CD4-positive, alpha-beta T cell treated with Interleukin-15 for 1 hour (primary cell): ENCODE data around the gene TKTL1.
A peak's percentile ranks its signal among the peaks of the same experiment; 100 is the strongest.
"Not testable (repeated sequence)": the region's sequence is repeated elsewhere in the genome, so short reads cannot be mapped to it uniquely, and the experiment has no call there.

Source experiments
- DNase-seq: peaks from one replicate; pipeline ENCODE4 v3.0.0-alpha.2; 2020

The TKTL1 gene, protein sequence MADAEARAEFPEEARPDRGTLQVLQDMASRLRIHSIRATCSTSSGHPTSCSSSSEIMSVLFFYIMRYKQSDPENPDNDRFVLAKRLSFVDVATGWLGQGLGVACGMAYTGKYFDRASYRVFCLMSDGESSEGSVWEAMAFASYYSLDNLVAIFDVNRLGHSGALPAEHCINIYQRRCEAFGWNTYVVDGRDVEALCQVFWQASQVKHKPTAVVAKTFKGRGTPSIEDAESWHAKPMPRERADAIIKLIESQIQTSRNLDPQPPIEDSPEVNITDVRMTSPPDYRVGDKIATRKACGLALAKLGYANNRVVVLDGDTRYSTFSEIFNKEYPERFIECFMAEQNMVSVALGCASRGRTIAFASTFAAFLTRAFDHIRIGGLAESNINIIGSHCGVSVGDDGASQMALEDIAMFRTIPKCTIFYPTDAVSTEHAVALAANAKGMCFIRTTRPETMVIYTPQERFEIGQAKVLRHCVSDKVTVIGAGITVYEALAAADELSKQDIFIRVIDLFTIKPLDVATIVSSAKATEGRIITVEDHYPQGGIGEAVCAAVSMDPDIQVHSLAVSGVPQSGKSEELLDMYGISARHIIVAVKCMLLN

GRCh38 chrX:154295664-154296310 lies at the start of gene TKTL1:
TSS of gene TKTL1 (plus strand) at chrX:154295795. CDS start at chrX:154295860, 65 bp downstream.
- no peak for DNase-seq

DNA sequence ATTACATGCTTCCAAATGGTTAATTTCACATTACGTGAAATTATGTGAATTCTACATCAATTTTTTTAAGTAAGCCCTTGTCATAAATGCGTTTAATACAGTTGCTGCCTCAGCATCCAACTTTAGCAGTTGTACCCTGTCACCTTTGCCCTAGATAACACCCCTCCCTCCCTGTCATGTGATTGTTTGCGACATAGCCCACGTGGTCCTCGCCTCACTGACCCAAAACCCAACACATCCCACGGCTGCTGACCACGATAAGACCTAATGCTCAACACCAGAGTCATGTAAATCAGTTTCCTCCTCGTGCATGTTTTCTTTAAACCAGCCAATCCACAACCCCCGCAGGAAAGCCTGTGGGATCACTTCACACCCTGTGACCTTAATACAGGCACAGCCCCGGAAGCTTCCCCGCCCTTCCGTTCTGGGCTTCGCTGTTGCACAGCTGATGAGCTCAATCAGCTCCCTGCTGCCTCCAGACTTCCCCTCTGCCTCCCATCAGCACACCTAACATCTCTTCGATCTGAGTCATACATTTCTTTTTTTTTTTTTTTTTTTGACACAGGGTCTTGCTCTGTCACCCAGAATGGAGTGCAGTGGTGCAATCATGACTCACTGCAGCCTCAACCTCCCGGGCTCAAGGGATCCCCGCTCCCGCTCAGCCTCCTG lies 48.1 kb upstream of the TKTL1 start:
- not testable (repeated sequence) for DNase-seq

DNA sequence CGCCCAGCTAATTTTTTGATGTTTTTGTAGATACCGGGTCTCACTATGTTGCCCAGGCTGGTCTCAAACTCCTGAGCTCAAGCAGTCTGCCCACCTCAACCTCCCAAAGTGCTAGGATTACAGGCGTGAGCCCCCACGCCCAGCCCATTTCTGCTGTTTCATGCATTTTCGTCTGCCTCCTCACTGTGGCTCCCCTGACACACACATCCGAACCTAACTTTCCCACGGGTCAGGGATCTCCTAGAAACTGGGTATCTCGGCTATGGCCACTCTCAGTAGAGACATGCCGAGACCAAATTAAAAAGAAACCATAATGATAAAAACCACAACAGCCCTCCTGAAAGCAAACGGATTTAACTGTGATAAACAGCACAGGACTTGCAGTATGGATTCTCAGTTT lies 47.5 kb upstream of the TKTL1 start:
- DNase-seq, result not testable (repeated sequence)

GRCh38 chrX:154257282-154257681 lies 38.3 kb upstream of the TKTL1 start, which contains the start of gene OPN1MW3:
TSS of gene OPN1MW3 (plus strand) at chrX:154257582. CDS start at chrX:154257620, 38 bp downstream.
- DNase-seq, result not testable (repeated sequence)

DNA sequence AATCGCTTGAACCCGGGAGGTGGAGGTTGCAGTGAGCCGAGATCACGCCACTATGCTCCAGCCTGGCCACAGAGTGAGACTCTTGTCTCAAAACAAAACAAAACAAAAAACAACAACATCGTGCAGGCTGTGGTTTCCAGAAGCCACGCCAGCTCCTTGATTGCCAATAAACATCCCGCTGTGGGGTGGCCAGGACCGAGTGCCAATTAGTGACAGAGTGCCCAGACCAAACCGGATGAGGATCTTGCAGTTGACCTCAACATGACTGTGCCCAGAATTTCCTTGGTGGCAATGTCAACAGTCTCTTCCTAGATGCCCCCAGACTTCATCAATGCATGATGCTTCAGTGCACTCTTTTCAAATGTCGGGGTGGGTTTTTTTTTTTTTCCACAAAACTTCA lies 36.9 kb upstream of the TKTL1 start:
- not testable (repeated sequence) for DNase-seq

DNA sequence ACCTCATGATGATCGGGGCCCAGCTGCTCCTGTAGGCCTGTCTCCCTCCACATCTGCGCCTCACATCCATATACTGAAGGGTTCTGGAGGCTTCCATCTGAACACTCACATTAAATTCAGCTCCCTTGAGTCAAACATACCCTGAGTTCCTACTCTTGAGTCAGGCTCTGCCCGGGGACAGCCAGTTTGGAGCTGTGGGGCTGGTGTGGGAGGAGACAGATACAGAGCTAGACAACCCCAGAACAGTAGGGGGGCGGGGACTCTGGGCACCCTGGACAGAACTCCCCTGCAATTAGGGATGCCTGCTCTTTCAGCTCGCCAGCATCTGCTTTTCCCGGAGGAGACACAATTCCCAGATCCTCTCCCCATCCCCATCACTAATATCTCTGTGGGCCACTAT lies 32.5 kb upstream of the TKTL1 start:
- DNase-seq, result not testable (repeated sequence)

GRCh38 chrX:154269245-154269644 lies 26.4 kb upstream of the TKTL1 start:
- not testable (repeated sequence) for DNase-seq

- not testable (repeated sequence) for DNase-seq
Measured at GRCh38 chrX:154284489-154285338, 10.9 kb upstream of the TKTL1 start.

- not testable (repeated sequence) for DNase-seq
Measured at GRCh38 chrX:154286406-154286805, 9.2 kb upstream of the TKTL1 start.

DNA sequence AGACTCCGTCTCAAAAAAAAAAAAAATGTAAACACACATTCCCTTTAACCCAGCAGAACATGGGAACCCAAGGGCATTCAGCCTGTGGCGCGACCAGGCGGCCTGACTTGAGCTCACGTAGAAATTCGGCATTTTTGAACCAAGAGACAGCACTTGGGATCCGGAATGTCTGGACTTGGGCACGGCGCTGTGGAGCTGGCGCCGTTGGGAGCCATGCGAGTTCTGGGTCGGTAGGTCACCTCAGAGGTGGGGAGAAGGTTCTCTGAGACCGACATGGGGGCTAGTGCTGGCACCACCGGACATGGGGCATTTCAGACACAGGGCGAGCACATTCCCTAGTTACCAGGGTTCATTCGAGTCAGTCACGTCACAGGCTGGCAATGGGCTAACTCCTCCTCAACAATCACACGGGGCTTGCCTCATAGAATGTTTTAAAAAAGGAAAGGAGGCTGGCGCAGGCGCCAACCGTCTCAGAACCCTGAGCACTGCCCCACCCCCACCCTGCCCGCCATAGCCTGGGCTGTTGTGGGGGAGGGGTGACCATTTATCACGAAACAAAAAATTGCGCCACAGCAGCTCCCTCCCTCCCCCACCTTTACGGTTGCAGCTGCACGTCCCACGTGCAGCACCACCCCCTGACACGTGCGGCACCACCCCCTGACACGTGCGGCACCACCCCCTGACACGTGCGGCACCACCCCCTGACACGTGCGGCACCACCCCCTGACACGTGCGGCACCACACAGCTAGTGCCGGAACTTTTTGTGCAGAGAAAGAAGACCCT lies 612 bp upstream of the TKTL1 start, which contains the start of gene TEX28:
Gene TEX28 (minus strand): TSS at position 334 of the 784 bp plus-strand sequence. CDS start 3,007 bp downstream, outside the sequence.
- no peak for DNase-seq

DNA sequence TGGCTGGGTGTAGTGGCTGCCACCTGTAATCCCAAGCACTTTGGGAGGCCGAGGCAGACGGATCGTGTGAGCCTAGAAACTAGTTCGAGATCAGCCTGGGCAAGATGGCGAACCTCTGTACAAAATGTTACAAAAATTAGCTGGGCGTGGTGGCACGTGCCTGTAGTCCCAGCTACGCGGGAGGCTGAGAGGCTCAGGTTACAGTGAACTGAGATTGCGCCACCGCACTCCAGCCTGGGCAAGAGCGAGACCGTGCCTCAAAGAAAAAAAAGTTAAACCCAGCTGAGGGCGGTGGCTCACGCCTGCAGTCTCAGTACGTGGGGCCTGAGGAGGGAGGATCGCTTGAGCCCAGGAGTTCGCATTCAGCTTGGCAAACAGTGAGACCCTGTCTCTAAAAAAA lies 1.1 kb downstream of the TKTL1 start:
- DNase-seq, result no peak

DNA sequence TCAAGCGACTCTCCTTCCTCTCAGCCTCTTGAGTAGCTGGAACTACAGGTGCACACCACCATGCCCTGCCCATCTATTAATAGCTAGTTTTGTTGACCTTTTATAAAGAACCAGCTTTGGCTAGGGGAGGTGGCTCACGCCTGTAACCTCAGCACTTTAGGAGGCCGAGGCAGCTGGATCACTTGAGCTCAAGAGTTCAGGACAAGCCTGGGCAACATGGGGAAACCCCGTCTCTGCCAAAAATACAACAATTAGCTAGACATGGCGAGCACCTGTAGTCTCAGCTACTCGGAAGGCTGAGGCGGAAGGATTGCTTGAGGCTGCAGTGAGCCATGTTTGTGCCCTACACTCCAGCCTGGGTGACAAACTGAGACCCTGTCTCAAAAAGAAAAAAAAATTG lies 2.7 kb downstream of the TKTL1 start:
- peak; percentile 41 for DNase-seq

DNA sequence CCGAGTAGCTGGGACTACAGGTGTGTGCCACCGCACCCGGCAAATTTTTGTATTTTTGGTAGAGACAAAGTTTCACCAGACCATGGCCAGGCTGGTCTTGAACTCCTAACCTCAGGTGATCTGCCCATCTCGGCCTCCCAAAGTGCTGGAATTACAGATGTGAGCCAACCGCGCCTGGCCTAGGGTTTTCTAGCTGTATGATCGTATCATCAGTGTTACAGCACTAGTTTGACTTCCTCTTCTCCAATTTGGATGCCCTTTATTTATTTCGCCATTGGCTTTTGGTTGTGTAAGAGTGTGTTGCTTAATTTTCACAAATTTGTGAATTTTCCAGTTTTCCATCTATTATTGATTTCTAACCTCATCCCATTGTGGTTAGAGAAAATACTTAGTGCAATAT lies 5.2 kb downstream of the TKTL1 start:
- peak; percentile 43 for DNase-seq

- not testable (repeated sequence) for DNase-seq
Measured at GRCh38 chrX:154302998-154303397, 7.4 kb downstream of the TKTL1 start.

DNA sequence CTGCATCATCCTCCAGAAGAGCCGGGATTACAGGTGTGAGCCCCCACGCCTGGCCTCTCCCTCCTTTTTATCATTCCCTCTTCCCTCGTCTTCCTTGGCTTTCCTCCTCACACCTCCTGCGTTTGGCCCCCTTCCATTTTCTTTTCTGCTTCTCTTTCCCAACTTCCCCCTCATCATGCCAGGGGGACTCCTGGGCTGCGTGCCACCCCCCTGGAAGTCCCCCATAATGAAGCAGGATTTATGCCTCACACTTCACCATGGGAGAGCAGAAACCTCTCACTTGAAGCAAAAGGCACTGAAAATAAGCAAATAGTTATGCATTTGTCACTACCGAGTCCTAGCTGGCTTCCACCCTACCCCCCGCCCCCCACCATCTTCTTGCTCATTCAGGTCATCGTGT lies 7.9 kb downstream of the TKTL1 start:
- no peak for DNase-seq

- DNase-seq, result no peak
Measured at GRCh38 chrX:154304846-154305245, 9.3 kb downstream of the TKTL1 start.

GRCh38 chrX:154305541-154306205 lies 10.1 kb downstream of the TKTL1 start:
- DNase-seq, result no peak

DNA sequence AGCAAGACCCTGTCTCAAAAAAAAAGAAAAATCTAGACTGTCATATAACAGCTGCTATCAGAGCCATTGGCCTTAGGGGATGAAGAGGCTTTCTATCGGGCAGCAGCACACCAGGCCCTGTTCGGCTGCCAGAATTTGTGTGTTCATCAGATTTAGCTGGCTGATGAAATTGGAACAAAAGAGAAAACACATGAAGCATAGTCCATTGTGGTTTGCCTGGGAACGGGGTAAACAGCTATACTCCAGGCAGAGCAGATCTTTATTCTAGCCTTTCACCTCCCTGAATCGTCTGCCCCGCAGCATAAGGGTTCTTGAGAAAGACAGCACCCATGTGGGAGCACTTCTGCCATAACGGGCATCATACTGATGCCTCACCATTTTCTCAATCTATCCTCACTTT lies 11.6 kb downstream of the TKTL1 start:
- no peak for DNase-seq

DNA sequence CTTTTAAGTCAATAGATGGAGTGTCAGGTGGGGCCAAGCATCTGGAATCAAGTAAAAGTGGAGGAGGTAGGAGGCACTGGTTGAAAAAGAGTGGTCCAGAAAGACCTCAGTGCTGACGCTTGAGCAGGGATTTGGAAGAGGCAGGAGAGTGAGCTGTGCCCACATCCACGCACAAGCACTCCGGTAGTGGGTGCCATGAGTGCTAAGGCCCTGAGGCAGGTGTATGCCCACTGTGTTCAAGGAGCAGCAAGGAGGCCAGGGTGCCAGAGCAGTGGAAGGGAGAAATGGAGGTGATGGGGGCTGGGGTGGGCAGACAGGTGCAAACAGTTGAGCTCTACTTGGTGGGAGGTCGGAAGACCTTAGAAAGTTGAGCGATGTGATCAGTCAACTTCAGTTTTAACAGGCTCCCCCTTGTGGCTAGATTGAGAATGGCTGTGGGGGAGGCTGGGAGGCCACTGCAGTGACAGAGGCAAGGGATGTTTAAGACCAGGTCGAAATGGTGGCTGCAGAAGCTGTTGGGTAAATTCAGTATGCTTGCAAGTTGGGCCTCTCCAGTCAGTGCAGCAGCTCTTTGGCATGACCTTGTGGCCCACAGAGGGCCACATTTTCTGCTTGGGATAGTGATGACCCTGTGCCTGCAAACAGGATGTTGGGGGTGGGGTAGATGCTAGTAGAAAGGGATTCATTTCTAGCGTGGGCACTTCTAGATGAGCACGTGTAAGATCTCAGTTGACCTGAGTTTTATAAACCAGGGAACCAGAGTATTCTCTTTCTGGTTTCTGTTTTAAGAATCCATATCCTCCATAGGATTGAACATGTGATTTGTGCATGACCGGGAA lies 12.7 kb downstream of the TKTL1 start:
- DNase-seq, result peak; percentile 78
